PFSK-1 (cell line): ENCODE data around the gene RPL23.

Experiments used
- FOXP2 ChIP-seq: optimal IDR thresholded peaks from 2 replicates; pipeline ENCODE3; 2011; ENCODE audit warnings: borderline replicate concordance, control low read depth, inconsistent platforms; ENCODE audit not compliant: insufficient read depth; ENCODE audit errors: extremely low read length, extremely low read depth
- POLR2AphosphoS5 ChIP-seq: IDR thresholded peaks from 2 replicates; pipeline ENCODE4 v1.6.1; 2012; ENCODE audit warnings: low read depth, mild to moderate bottlenecking, control low read depth, low read length, moderate library complexity
- SIN3A ChIP-seq: IDR thresholded peaks from 2 replicates; pipeline ENCODE4 v1.6.1; 2012; ENCODE audit warnings: mild to moderate bottlenecking, low read length, moderate library complexity, borderline replicate concordance; ENCODE audit not compliant: insufficient read depth
- TAF1 ChIP-seq: IDR thresholded peaks from 2 replicates; pipeline ENCODE4 v1.6.1; 2012; ENCODE audit warnings: low read length, control low read depth, borderline replicate concordance; ENCODE audit not compliant: insufficient read depth
- TF ChIP-seq, protein P1 (sequence below), 2 experiments: IDR thresholded peaks; 2 replicates each; pipeline versions ENCODE4 v1.6.1 to v1.8.0; 2011 to 2012; ENCODE audit warnings: low read depth in 2 of 2, low read length in 2 of 2, control low read depth in 1 of 2, inconsistent platforms in 1 of 2, mild to moderate bottlenecking in 1 of 2, moderate library complexity in 1 of 2; ENCODE audit not compliant: insufficient read depth in 1 of 2

Gene RPL23

DNA sequence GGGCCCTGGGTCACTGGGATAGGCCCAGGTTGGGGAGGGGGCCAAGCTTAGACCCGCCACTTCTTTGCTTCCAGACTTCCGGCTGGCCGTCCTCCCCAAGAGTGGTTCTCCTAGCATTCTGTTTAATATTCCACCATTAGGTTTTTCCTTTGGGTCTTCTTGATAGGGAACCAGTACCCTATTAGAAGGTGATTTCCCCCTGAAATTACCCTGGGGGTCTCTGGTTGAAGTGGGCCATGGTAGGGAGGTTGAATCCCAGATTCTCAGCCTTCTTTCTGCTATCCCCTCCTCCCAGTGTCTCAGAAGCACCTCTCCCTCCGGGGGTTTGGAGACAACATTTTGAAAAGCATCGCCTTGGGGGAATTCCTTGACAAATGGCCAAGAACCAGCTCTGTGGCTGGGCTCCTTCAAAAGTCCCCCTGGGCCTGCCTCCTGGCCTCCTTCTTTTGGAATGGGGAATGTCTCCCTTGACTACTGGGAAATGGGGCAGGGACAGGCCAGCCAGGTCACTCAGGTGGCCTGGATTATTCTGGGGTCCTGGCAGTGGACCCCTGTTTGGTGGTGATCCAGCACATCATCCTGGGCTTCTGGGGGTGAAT lies 22.1 kb upstream of the RPL23 start:
- TF ChIP-seq POLR2AphosphoS5: no peak
- TF ChIP-seq, protein P1, sequence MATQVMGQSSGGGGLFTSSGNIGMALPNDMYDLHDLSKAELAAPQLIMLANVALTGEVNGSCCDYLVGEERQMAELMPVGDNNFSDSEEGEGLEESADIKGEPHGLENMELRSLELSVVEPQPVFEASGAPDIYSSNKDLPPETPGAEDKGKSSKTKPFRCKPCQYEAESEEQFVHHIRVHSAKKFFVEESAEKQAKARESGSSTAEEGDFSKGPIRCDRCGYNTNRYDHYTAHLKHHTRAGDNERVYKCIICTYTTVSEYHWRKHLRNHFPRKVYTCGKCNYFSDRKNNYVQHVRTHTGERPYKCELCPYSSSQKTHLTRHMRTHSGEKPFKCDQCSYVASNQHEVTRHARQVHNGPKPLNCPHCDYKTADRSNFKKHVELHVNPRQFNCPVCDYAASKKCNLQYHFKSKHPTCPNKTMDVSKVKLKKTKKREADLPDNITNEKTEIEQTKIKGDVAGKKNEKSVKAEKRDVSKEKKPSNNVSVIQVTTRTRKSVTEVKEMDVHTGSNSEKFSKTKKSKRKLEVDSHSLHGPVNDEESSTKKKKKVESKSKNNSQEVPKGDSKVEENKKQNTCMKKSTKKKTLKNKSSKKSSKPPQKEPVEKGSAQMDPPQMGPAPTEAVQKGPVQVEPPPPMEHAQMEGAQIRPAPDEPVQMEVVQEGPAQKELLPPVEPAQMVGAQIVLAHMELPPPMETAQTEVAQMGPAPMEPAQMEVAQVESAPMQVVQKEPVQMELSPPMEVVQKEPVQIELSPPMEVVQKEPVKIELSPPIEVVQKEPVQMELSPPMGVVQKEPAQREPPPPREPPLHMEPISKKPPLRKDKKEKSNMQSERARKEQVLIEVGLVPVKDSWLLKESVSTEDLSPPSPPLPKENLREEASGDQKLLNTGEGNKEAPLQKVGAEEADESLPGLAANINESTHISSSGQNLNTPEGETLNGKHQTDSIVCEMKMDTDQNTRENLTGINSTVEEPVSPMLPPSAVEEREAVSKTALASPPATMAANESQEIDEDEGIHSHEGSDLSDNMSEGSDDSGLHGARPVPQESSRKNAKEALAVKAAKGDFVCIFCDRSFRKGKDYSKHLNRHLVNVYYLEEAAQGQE (IDR thresholded peaks at IDR 0.05; ENCODE audit: insufficient read depth in 1 of 2, low read depth in 2 of 2, low read length in 2 of 2): no peak
- no peak for TF ChIP-seq SIN3A
- no peak for TF ChIP-seq TAF1
- TF ChIP-seq FOXP2: no peak

DNA sequence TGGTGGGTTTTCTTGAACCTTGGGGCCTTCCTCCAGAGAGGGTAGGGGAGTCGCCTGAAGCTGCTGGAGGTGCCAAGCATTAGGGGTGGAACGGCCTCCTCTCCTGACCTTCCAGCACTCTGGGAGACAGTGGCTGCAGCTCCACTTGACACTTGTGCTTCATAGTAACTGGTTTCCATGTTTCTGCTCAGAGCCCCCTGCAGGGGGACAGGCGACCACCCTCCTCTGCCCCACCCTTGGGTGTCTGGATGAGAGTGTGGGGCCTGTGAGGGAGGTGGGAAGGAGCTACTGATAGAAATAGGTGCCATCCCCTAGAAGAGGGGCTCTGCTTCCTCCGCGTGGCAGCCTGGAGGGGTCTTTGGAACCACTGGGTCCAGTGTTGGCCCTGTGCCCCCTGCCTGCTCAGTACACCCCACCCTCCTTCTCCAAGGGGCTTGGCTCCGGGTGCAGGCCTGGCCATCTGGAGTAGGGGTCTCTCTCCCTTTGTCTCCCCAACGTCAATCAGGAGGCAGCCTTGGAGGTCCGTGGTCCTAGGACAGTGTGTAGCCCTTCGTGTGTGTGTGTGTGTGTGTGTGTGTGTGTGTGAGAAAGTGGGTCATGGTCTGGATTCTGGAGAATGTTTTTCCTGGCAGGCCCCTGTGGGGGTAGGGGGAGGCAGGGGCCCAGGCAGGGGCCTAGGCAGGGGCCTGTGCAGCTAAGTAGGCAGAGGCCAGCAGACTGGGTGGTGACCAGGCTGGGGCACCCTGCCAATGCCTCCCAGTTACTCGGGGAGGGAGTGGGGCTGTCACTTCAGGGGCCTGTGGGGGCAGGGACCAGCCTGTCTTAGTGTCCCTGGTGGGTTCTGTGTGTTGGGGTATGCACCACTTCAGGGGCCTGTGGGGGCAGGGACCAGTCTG lies 21.2 kb upstream of the RPL23 start:
- TF ChIP-seq FOXP2: no peak
- TF ChIP-seq SIN3A: no peak
- TF ChIP-seq, protein P1 (IDR thresholded peaks at IDR 0.05; ENCODE audit: insufficient read depth in 1 of 2, low read depth in 2 of 2, low read length in 2 of 2): no peak
- no peak for TF ChIP-seq TAF1

DNA sequence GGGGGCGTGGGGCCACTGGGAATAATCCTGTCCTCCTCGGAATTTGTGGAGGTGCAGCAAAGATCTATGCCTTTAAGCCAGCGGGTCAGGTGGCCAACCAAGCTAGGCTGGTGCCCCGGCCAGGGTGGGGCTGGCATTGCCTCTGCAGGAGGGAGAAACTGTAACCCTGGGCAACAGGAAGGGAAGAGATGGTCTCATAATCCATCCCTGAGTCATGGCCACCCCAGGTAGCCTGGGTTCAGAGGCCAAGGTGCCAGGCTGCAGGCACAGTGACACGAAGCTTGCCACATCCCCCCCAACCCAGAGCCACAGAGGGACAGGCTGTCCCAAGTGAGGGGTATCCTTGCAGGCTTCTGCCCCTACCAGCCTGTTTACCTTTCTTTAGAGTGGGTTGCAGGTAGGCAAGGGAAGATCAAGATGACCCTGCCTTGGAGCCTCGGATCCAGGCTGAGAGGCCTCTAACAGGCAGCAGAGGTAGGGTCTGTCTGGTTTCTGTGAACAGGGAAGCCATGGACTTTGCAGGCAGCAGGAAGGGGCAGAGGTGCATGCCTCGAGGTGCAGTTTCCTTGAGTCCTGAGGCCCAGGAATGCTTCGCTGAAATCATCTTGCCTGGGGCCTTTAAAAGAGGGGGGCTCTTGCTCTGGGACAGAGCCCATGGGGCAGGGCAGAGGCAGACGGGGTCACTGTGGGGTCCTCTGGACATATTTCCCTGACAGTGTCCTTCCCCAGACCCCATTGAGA lies 20.3 kb upstream of the RPL23 start:
- TF ChIP-seq FOXP2 (no peak), TAF1 (no peak), POLR2AphosphoS5 (no peak), SIN3A (no peak)
- TF ChIP-seq, protein P1 (IDR thresholded peaks at IDR 0.05; ENCODE audit: insufficient read depth in 1 of 2, low read depth in 2 of 2, low read length in 2 of 2): no peak

DNA sequence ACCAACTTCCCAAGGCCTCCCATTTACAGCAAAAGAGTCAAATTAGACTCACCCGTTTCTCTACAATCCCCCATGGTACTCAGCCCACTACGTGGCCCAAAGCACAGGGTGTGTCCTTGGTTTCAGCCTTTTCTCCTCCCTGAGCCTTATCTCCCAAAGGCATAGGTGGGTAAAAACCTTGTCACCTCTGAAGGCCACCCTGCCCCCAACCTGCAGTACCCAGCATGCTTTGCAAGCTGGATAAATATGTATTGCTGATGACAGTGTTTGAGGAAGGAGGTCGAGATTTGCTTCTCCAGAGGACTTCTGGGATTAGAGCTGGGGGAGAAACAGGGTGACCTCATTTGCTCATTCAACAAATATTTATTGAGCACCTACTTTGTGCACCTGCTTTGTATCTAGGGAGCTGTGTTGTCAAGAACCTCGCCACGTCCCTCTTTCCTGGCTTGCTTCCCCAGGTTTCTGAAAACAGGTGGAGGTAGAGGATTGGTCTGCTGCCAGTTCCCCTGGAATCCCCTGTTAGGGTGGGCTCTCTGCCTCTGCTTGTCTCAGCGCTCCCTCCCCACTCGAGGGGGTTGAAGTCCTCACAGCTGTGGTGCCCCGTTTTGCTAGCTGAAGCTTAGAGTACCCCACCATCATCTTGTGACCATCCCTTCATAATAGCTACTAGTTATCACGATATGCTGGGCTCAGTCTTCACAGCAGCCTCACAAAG lies 19.3 kb upstream of the RPL23 start:
- TF ChIP-seq, protein P1 (IDR thresholded peaks at IDR 0.05; ENCODE audit: insufficient read depth in 1 of 2, low read depth in 2 of 2, low read length in 2 of 2): no peak
- TF ChIP-seq FOXP2 (no peak), SIN3A (no peak), POLR2AphosphoS5 (no peak)
